ENCODE results near the gene NCBP3.

Gene NCBP3

GRCh38 chr17:3761036-3761917 is 84.8 kb downstream of the NCBP3 start:
- no peak for ATAC-seq (ENCODE audit: insufficient read depth, low read depth)
- H3K4me3 ChIP-seq (ENCODE audit: low read depth in 1 of 2, low read length in 2 of 2) = no peak overlapping the region

GRCh38 chr17:3759597-3760216 is 86.3 kb downstream of the NCBP3 start:
- TF ChIP-seq CTCF (IDR thresholded peaks at IDR 0.05; ENCODE audit: borderline replicate concordance, extremely low read depth, low read length, poor library complexity, severe bottlenecking) (no peak), EZH2 (IDR thresholded peaks at IDR 0.05; ENCODE audit: borderline replicate concordance, low read depth, low read length, severe bottlenecking) (no peak)
- H3K36me3 ChIP-seq (ENCODE audit: insufficient read depth, low read length) = no peaks in the 10 kb centered on the region
- H3K27ac ChIP-seq (ENCODE audit: low read length) = peak overlapping the region; percentile 42; the same call in 1 of the 2 replicates
- DNase-seq (no peak), ATAC-seq (ENCODE audit: insufficient read depth, low read depth) (no peak)
- H3K79me2 ChIP-seq (ENCODE audit: insufficient read depth, low read length) = no peaks in the 10 kb centered on the region
- no peak overlapping the region for H3K4me2 ChIP-seq (ENCODE audit: insufficient read depth, low read length)
- no peak overlapping the region for H3K9ac ChIP-seq (ENCODE audit: low read depth, low read length)
- peaks cover 20% of the 10 kb centered on the region for H3K4me1 ChIP-seq (ENCODE audit: insufficient read depth, low read length)
- no peak overlapping the region for H3K4me3 ChIP-seq (ENCODE audit: low read depth in 1 of 2, low read length in 2 of 2)
- H4K20me1 ChIP-seq (ENCODE audit: insufficient read depth, low read length) = no peaks in the 10 kb centered on the region
- H2AFZ ChIP-seq (ENCODE audit: low read depth, low read length) = no peak overlapping the region
- H3K27me3 ChIP-seq (ENCODE audit: insufficient read depth, low read length, poor library complexity) = no peaks in the 10 kb centered on the region
- no peaks in the 10 kb centered on the region for H3K9me3 ChIP-seq (ENCODE audit: insufficient read depth, low read length, severe bottlenecking)

More at GRCh38 chr17:3761036-3761917, 84.8 kb downstream of the NCBP3 start:
- Histone ChIP-seq H3K27me3 (ENCODE audit: insufficient read depth, low read length, poor library complexity) (no peaks in the 10 kb centered on the region), H3K4me1 (ENCODE audit: insufficient read depth, low read length) (peaks cover 36% of the 10 kb centered on the region), H3K36me3 (ENCODE audit: insufficient read depth, low read length) (no peaks in the 10 kb centered on the region), H2AFZ (ENCODE audit: low read depth, low read length) (peak overlapping the region; percentile 53; the same call in 1 of the 2 replicates), H3K79me2 (ENCODE audit: insufficient read depth, low read length) (no peaks in the 10 kb centered on the region), H3K4me2 (ENCODE audit: insufficient read depth, low read length) (no peak overlapping the region), H3K9me3 (ENCODE audit: insufficient read depth, low read length, severe bottlenecking) (no peaks in the 10 kb centered on the region), H4K20me1 (ENCODE audit: insufficient read depth, low read length) (no peaks in the 10 kb centered on the region), H3K9ac (ENCODE audit: low read depth, low read length) (no peak overlapping the region), H3K27ac (ENCODE audit: low read length) (peak overlapping the region; percentile 56)
- no peak for DNase-seq
- TF ChIP-seq EZH2 (IDR thresholded peaks at IDR 0.05; ENCODE audit: borderline replicate concordance, low read depth, low read length, severe bottlenecking) (no peak), CTCF (IDR thresholded peaks at IDR 0.05; ENCODE audit: borderline replicate concordance, extremely low read depth, low read length, poor library complexity, severe bottlenecking) (no peak)

GRCh38 chr17:3755335-3756030 is 90.6 kb downstream of the NCBP3 start:
- TF ChIP-seq CTCF (IDR thresholded peaks at IDR 0.05; ENCODE audit: borderline replicate concordance, extremely low read depth, low read length, poor library complexity, severe bottlenecking) (no peak), EZH2 (IDR thresholded peaks at IDR 0.05; ENCODE audit: borderline replicate concordance, low read depth, low read length, severe bottlenecking) (no peak)
- H2AFZ ChIP-seq (ENCODE audit: low read depth, low read length) = no peak overlapping the region

More at GRCh38 chr17:3755335-3756030, 90.6 kb downstream of the NCBP3 start:
- Histone ChIP-seq H3K4me1 (ENCODE audit: insufficient read depth, low read length) (peaks cover 30% of the 10 kb centered on the region), H3K36me3 (ENCODE audit: insufficient read depth, low read length) (no peaks in the 10 kb centered on the region), H3K27me3 (ENCODE audit: insufficient read depth, low read length, poor library complexity) (no peaks in the 10 kb centered on the region), H3K4me2 (ENCODE audit: insufficient read depth, low read length) (no peak overlapping the region), H3K4me3 (ENCODE audit: low read depth in 1 of 2, low read length in 2 of 2) (no peak overlapping the region), H3K9me3 (ENCODE audit: insufficient read depth, low read length, severe bottlenecking) (no peaks in the 10 kb centered on the region), H4K20me1 (ENCODE audit: insufficient read depth, low read length) (no peaks in the 10 kb centered on the region), H3K79me2 (ENCODE audit: insufficient read depth, low read length) (no peaks in the 10 kb centered on the region), H3K9ac (ENCODE audit: low read depth, low read length) (no peak overlapping the region), H3K27ac (ENCODE audit: low read length) (peak overlapping the region; percentile 39; the same call in 1 of the 2 replicates)
- ATAC-seq (ENCODE audit: insufficient read depth, low read depth) = no peak
- DNase-seq = no peak

Data from DND-41 (cell line).